ENCODE results near the gene CYP2W1. TPM values are rescaled to one million over a fixed set of nuclear protein-coding genes. Genes with fewer than 3 reads are reported as not detected.

CYP2W1 gene
- polyA plus RNA-seq, 1 donor (not counting 4 experiments of a cell fraction or from before 2014, with no cell fraction given): 0.05 TPM

DNA sequence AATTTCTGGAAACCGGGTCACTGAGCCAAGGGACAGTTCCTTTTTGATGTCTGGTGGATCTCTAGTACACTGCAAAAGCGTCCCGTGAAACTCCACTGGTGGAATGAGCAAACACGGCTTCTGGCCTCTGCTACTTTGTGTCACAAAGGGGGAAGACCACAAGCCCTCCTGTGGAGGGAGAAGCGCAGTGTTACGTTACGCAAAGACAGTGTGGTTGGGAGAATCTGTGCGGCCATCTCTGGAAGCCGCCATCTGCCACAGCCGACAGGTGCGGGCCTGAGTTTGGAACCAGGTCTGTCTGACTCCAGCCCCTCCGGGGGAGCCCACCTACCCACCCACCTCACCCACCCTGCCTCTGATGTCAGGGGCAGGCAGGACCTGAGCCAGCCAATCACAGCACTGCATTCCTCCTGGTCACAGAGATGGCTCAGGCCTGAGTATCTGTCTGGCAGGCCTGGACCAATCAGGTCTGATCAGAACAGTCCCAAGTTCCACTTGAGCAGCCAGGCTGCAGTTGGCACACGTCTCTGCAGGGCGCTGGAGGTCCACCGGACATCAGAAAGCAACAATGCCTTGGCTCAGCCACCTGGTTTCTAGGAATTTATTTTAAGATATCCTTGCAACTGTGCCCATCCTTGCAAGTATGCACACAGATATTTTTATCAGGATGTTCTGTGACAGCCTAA lies 3.0 kb upstream of the CYP2W1 start:
- no peak overlapping the region for H2AFZ ChIP-seq (ENCODE audit: control insufficient read depth, low read length)
- no peak overlapping the region for H3K9ac ChIP-seq (ENCODE audit: control insufficient read depth, extremely low read depth, insufficient read depth, low read length)
- FAIRE-seq (no peak), DNase-seq (ENCODE audit: low read depth, low spot score) (no peak)
- H3K36me3 ChIP-seq (ENCODE audit: control insufficient read depth in 2 of 2, extremely low read depth in 1 of 2, insufficient read depth in 2 of 2, low read length in 2 of 2): no peaks in the 10 kb centered on the region
- H3K4me1 ChIP-seq (ENCODE audit: control insufficient read depth, extremely low read depth, insufficient read depth, low read length): peaks cover 6% of the 10 kb centered on the region
- dilution Hi-C loops (cut with MboI; ENCODE audit: extremely low pct_ligation_motif_present, low sequenced_read_pairs): no loop called here
- no peak overlapping the region for H3K27ac ChIP-seq (ENCODE audit: control insufficient read depth, insufficient read depth, low read length)
- H3K4me2 ChIP-seq (ENCODE audit: control insufficient read depth, extremely low read depth, insufficient read depth, low read depth, low read length): no peak overlapping the region
- no peak overlapping the region for H3K4me3 ChIP-seq (ENCODE audit: control insufficient read depth in 2 of 3, extremely low read depth in 1 of 3, insufficient read depth in 2 of 3, low read depth in 1 of 3, low read length in 3 of 3)
- H3K79me2 ChIP-seq (ENCODE audit: control insufficient read depth, insufficient read depth, low read length): peaks cover 3% of the 10 kb centered on the region
- peaks cover 19% of the 10 kb centered on the region for H3K27me3 ChIP-seq (ENCODE audit: control insufficient read depth, extremely low read depth, insufficient read depth, low read length)
- H3K9me1 ChIP-seq (ENCODE audit: control insufficient read depth, extremely low read depth, insufficient read depth, low read length): no peaks in the 10 kb centered on the region
- TF ChIP-seq, protein P1, sequence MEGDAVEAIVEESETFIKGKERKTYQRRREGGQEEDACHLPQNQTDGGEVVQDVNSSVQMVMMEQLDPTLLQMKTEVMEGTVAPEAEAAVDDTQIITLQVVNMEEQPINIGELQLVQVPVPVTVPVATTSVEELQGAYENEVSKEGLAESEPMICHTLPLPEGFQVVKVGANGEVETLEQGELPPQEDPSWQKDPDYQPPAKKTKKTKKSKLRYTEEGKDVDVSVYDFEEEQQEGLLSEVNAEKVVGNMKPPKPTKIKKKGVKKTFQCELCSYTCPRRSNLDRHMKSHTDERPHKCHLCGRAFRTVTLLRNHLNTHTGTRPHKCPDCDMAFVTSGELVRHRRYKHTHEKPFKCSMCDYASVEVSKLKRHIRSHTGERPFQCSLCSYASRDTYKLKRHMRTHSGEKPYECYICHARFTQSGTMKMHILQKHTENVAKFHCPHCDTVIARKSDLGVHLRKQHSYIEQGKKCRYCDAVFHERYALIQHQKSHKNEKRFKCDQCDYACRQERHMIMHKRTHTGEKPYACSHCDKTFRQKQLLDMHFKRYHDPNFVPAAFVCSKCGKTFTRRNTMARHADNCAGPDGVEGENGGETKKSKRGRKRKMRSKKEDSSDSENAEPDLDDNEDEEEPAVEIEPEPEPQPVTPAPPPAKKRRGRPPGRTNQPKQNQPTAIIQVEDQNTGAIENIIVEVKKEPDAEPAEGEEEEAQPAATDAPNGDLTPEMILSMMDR (optimal IDR thresholded peaks at IDR 0.05 in 1 of 3, IDR thresholded peaks at IDR 0.05 in 1 of 3, conservative IDR thresholded peaks at IDR 0.05 in 1 of 3; ENCODE audit: extremely low read depth in 1 of 3, insufficient read depth in 2 of 3, low read length in 3 of 3): no peak
- TF ChIP-seq EZH2 (IDR thresholded peaks at IDR 0.05; ENCODE audit: low read length): no peak
- no peaks in the 10 kb centered on the region for H4K20me1 ChIP-seq (ENCODE audit: control insufficient read depth, extremely low read depth, insufficient read depth, low read length)
- H3K9me3 ChIP-seq (ENCODE audit: control insufficient read depth, low read depth, low read length): no peaks in the 10 kb centered on the region

DNA sequence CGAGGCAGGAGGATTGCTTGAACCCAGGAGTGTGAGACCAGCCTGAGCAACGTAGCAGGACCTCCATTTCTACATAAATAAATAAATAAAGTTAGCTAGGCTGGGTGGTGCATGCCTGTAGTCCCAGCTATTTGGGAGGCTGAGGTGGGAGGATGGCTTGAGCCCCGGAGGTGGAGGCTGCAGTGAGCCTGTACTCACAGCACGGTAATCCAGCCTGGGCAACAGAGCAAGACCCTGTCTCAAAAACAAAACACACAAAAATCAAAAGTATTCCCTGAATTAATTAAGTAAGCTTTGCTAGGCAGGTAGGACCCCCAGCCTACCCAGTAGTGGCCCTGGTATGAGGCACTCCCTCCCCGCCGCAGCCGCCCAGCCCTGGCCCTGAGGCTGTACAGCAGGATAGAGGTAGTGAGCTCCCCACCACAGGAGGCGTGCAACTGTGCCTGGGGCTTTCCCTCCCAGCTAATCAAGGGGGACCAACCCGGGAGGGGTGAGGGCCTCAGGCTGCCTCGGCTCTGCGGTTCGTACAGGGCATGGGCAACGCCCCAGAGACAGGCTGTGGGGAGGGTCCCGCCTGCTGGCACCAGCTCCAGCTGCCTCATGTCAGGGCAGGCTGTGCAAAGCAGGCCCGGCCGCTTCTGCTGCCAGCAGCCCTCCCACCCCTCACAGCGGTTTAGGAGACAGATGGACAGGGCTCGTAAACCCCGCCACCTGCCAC lies 1.0 kb upstream of the CYP2W1 start:
- no peak overlapping the region for H3K4me2 ChIP-seq (ENCODE audit: control insufficient read depth, extremely low read depth, insufficient read depth, low read depth, low read length)
- no peak overlapping the region for H3K27ac ChIP-seq (ENCODE audit: control insufficient read depth, insufficient read depth, low read length)
- H3K9me3 ChIP-seq (ENCODE audit: control insufficient read depth, low read depth, low read length): no peaks in the 10 kb centered on the region
- no peak for TF ChIP-seq EZH2 (IDR thresholded peaks at IDR 0.05; ENCODE audit: low read length)
- TF ChIP-seq, protein P1 (optimal IDR thresholded peaks at IDR 0.05 in 1 of 3, IDR thresholded peaks at IDR 0.05 in 1 of 3, conservative IDR thresholded peaks at IDR 0.05 in 1 of 3; ENCODE audit: extremely low read depth in 1 of 3, insufficient read depth in 2 of 3, low read length in 3 of 3): no peak
- no peak overlapping the region for H3K4me3 ChIP-seq (ENCODE audit: control insufficient read depth in 2 of 3, extremely low read depth in 1 of 3, insufficient read depth in 2 of 3, low read depth in 1 of 3, low read length in 3 of 3)
- H3K36me3 ChIP-seq (ENCODE audit: control insufficient read depth in 2 of 2, extremely low read depth in 1 of 2, insufficient read depth in 2 of 2, low read length in 2 of 2): no peaks in the 10 kb centered on the region
- H3K9ac ChIP-seq (ENCODE audit: control insufficient read depth, extremely low read depth, insufficient read depth, low read length): no peak overlapping the region
- dilution Hi-C loops (cut with MboI; ENCODE audit: extremely low pct_ligation_motif_present, low sequenced_read_pairs): no loop called here
- FAIRE-seq (no peak), DNase-seq (ENCODE audit: low read depth, low spot score) (no peak)
- H3K79me2 ChIP-seq (ENCODE audit: control insufficient read depth, insufficient read depth, low read length): no peaks in the 10 kb centered on the region
- H2AFZ ChIP-seq (ENCODE audit: control insufficient read depth, low read length): no peak overlapping the region
- H3K9me1 ChIP-seq (ENCODE audit: control insufficient read depth, extremely low read depth, insufficient read depth, low read length): no peaks in the 10 kb centered on the region
- no peaks in the 10 kb centered on the region for H4K20me1 ChIP-seq (ENCODE audit: control insufficient read depth, extremely low read depth, insufficient read depth, low read length)
- peaks cover 2% of the 10 kb centered on the region for H3K4me1 ChIP-seq (ENCODE audit: control insufficient read depth, extremely low read depth, insufficient read depth, low read length)
- peaks cover 30% of the 10 kb centered on the region for H3K27me3 ChIP-seq (ENCODE audit: control insufficient read depth, extremely low read depth, insufficient read depth, low read length)
